H1 (cell line): ENCODE measurements around the gene ALPP. TPM values are rescaled to one million over a fixed set of nuclear protein-coding genes. Genes with fewer than 3 reads are reported as not detected.

ENCODE experiments used
- GTF2F1 ChIP-seq: IDR thresholded peaks from 2 replicates; pipeline ENCODE4 v1.6.1; 2012; ENCODE audit warnings: low read depth, low read length, improper control_type of control experiment, borderline replicate concordance
- KDM1A ChIP-seq: fragments of 200-600, 300-600 bp; sonication (generic); IDR thresholded peaks from 2 replicates; pipeline ENCODE4 v1.7.1; 2016; ENCODE audit warnings: mild to moderate bottlenecking, low read length, borderline replicate concordance
- POLR2AphosphoS5 ChIP-seq: IDR thresholded peaks from 2 replicates; pipeline ENCODE4 v1.6.1; 2011; ENCODE audit warnings: low read depth, low read length
- polyA plus RNA-seq, 7 experiments: library from polyadenylated mRNA; depleted of rRNA in 3 of 7; stranded (reverse) in 5 of 7; unstranded in 2 of 7; fragments of >200 nt in 5 of 7; fragments of 200-250 nt in 2 of 7; gene quantifications; 1 replicate in 5 of 7; 2 replicates in 1 of 7; 4 replicates in 1 of 7; pipeline versions ENCODE4 v1.2.1 to v1.2.3, GENCODE V29; 2011 to 2013; ENCODE audit warnings: missing spikeins in 2 of 7, mixed read lengths in 2 of 7
- total RNA-seq: library from RNA; stranded (reverse); fragmentation: NEBNext Ultra II Directional; extraction: Animal tissue kit (Norgen Biotek cat#: 25700); gene quantifications from 2 replicates; pipeline ENCODE4 v1.2.1, GENCODE V29; 2021
- TF ChIP-seq, protein P1 (sequence below): IDR thresholded peaks from 2 replicates; pipeline ENCODE4 v1.6.1; 2012; ENCODE audit warnings: low read length, inconsistent platforms
- TF ChIP-seq, protein P2 (sequence below), 3 experiments: IDR thresholded peaks; 1 replicate in 2 of 3; 2 replicates in 1 of 3; pipeline versions ENCODE4 v1.5.1 to v1.6.1; 2011; ENCODE audit warnings: low read length in 3 of 3, mild to moderate bottlenecking in 3 of 3, inconsistent platforms in 2 of 3, low read depth in 1 of 3, moderate library complexity in 1 of 3; ENCODE audit not compliant: insufficient read depth in 1 of 3; ENCODE audit errors: control extremely low read depth in 1 of 3

The ALPP gene
- total and polyA plus RNA-seq, 2 of the 8 experiments (the other 6 are each of a cell fraction or from before 2014, with no cell fraction given) = 0.15 TPM

DNA sequence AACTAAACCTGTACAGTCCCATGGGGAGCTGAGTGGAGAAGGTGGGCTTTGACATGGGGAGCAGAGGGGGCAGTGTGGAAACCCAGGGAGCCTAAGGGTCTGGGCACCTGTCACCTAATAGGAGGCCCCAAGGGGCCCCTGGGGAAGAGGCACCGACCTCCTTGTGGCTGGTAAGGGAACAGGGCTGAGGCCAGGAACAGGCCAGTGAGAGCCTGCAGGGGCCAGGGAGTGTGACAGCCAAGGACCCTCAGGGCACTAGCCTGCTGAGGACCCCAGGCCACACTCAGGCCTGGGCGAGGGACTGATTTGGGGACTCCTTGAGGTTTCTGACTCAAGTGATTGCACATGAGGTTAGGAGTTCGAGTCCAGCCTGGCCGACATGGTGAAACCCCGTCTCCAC is 24.5 kb upstream of the ALPP start (continued):
- TF ChIP-seq, protein P1, sequence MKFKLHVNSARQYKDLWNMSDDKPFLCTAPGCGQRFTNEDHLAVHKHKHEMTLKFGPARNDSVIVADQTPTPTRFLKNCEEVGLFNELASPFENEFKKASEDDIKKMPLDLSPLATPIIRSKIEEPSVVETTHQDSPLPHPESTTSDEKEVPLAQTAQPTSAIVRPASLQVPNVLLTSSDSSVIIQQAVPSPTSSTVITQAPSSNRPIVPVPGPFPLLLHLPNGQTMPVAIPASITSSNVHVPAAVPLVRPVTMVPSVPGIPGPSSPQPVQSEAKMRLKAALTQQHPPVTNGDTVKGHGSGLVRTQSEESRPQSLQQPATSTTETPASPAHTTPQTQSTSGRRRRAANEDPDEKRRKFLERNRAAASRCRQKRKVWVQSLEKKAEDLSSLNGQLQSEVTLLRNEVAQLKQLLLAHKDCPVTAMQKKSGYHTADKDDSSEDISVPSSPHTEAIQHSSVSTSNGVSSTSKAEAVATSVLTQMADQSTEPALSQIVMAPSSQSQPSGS = no peak
- TF ChIP-seq KDM1A (no peak), POLR2AphosphoS5 (no peak), GTF2F1 (no peak)
- TF ChIP-seq, protein P2, sequence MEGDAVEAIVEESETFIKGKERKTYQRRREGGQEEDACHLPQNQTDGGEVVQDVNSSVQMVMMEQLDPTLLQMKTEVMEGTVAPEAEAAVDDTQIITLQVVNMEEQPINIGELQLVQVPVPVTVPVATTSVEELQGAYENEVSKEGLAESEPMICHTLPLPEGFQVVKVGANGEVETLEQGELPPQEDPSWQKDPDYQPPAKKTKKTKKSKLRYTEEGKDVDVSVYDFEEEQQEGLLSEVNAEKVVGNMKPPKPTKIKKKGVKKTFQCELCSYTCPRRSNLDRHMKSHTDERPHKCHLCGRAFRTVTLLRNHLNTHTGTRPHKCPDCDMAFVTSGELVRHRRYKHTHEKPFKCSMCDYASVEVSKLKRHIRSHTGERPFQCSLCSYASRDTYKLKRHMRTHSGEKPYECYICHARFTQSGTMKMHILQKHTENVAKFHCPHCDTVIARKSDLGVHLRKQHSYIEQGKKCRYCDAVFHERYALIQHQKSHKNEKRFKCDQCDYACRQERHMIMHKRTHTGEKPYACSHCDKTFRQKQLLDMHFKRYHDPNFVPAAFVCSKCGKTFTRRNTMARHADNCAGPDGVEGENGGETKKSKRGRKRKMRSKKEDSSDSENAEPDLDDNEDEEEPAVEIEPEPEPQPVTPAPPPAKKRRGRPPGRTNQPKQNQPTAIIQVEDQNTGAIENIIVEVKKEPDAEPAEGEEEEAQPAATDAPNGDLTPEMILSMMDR (IDR thresholded peaks at IDR 0.05; ENCODE audit: control extremely low read depth in 1 of 3, insufficient read depth in 1 of 3, low read depth in 1 of 3, low read length in 3 of 3) = no peak
